Upper lobe of left lung (tissue), 4 donors: ENCODE measurements around the gene ANKRD42.

Experiments
- CTCF ChIP-seq, 6 experiments: fragments of 450-650 bp in 4 of 6; fragments of 200-600 bp in 2 of 6; sonication (generic) in 2 of 6; IDR thresholded peaks; one replicate each; pipeline ENCODE4 v1.5.1; 2016 to 2019; ENCODE audit warnings: antibody characterized with exemption in 6 of 6
- EP300 ChIP-seq, 4 donors: sonication (generic); formaldehyde crosslinking; IDR thresholded peaks; one replicate each; pipeline ENCODE4 v1.5.1; 2017; ENCODE audit warnings: antibody characterized with exemption in 4 of 4, control low read depth in 2 of 4
- POLR2A ChIP-seq, 4 donors: fragments of 450-650 bp; IDR thresholded peaks; one replicate each; pipeline ENCODE4 v1.5.1; 2016 to 2017; ENCODE audit warnings: antibody characterized with exemption in 4 of 4, mild to moderate bottlenecking in 2 of 4
- POLR2AphosphoS5 ChIP-seq, 2 donors: sonication (generic); formaldehyde crosslinking; IDR thresholded peaks; one replicate each; pipeline ENCODE4 v1.5.1; 2017; ENCODE audit warnings: antibody characterized with exemption in 2 of 2

GRCh38 chr11:83206221-83206620 is 12.7 kb downstream of the ANKRD42 start:
- no peak for TF ChIP-seq POLR2A (IDR thresholded peaks at IDR 0.05)
- TF ChIP-seq CTCF (IDR thresholded peaks at IDR 0.05): no peak
- no peak for TF ChIP-seq EP300 (IDR thresholded peaks at IDR 0.05)
- no peak for TF ChIP-seq POLR2AphosphoS5 (IDR thresholded peaks at IDR 0.05)
